ENCODE results near the gene AIRE.
"Not testable (repeated sequence)": the region's sequence is repeated elsewhere in the genome, so short reads cannot be mapped to it uniquely, and the experiment has no call there.

DNA sequence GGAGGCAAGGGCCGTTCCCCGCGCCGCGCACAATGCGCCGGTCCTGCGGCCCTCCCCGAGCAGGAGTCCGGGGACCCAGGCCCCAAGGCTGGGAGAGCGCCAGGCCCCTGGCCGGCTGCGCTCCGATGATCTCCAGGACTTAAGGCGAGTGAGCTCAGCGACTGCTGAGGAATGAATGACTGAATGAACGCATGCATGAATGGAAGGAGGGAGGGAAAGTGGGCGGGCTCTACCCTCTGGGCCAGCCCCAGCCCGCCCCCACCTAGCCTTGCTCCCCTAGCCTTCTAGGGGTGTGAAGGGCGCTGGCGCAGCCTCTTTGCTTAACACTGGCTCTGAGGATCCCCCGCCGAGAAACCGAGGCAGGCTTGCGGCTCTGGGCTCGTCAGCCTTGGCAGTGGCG is 44.4 kb upstream of the AIRE start:
- TF ChIP-seq, protein P1, sequence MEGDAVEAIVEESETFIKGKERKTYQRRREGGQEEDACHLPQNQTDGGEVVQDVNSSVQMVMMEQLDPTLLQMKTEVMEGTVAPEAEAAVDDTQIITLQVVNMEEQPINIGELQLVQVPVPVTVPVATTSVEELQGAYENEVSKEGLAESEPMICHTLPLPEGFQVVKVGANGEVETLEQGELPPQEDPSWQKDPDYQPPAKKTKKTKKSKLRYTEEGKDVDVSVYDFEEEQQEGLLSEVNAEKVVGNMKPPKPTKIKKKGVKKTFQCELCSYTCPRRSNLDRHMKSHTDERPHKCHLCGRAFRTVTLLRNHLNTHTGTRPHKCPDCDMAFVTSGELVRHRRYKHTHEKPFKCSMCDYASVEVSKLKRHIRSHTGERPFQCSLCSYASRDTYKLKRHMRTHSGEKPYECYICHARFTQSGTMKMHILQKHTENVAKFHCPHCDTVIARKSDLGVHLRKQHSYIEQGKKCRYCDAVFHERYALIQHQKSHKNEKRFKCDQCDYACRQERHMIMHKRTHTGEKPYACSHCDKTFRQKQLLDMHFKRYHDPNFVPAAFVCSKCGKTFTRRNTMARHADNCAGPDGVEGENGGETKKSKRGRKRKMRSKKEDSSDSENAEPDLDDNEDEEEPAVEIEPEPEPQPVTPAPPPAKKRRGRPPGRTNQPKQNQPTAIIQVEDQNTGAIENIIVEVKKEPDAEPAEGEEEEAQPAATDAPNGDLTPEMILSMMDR (IDR thresholded peaks at IDR 0.05), result not testable (repeated sequence)
- TF ChIP-seq POLR2A (IDR thresholded peaks at IDR 0.05), result not testable (repeated sequence)

Data from ovary (tissue), 3 donors.